ENCODE measurements around the gene SPX.

- TF ChIP-seq ZNF274 (IDR thresholded peaks at IDR 0.05; ENCODE audit: low read depth, low read length) (no peak), YY1 (IDR thresholded peaks at IDR 0.05; ENCODE audit: insufficient read depth, insufficient read length) (no peak), SUZ12 (IDR thresholded peaks at IDR 0.05; ENCODE audit: extremely low read depth, insufficient read depth, insufficient read length) (no peak)
Observed at GRCh38 chr12:21539797-21540196, 13.7 kb downstream of the SPX start.
